ENCODE results near the gene COPS3.

DNA sequence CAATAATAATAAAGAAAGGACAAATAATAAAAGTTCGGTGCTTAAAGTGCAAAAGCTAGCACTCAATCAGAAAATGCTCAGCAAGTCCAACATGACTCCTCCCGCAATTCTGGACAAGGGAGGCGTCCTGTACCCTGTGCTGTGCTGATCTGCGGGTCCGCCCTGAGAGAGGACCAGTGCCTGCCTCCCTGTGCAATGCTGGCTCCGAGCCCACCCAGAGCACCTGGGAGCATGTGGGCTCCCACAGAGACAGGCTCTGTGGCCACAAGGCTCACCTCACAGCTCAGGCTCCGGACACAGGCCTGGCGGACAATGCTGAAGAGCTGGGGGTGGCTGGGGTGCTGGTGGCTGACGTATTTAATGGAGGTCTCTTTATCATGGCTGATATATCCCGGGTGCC is 55.1 kb downstream of the COPS3 start:
- TF ChIP-seq, protein P1, sequence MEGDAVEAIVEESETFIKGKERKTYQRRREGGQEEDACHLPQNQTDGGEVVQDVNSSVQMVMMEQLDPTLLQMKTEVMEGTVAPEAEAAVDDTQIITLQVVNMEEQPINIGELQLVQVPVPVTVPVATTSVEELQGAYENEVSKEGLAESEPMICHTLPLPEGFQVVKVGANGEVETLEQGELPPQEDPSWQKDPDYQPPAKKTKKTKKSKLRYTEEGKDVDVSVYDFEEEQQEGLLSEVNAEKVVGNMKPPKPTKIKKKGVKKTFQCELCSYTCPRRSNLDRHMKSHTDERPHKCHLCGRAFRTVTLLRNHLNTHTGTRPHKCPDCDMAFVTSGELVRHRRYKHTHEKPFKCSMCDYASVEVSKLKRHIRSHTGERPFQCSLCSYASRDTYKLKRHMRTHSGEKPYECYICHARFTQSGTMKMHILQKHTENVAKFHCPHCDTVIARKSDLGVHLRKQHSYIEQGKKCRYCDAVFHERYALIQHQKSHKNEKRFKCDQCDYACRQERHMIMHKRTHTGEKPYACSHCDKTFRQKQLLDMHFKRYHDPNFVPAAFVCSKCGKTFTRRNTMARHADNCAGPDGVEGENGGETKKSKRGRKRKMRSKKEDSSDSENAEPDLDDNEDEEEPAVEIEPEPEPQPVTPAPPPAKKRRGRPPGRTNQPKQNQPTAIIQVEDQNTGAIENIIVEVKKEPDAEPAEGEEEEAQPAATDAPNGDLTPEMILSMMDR (IDR thresholded peaks at IDR 0.05): no peak
- TF ChIP-seq POLR2A (IDR thresholded peaks at IDR 0.05): no peak
